ENCODE measurements around the gene SLF2.

Gene SLF2

DNA sequence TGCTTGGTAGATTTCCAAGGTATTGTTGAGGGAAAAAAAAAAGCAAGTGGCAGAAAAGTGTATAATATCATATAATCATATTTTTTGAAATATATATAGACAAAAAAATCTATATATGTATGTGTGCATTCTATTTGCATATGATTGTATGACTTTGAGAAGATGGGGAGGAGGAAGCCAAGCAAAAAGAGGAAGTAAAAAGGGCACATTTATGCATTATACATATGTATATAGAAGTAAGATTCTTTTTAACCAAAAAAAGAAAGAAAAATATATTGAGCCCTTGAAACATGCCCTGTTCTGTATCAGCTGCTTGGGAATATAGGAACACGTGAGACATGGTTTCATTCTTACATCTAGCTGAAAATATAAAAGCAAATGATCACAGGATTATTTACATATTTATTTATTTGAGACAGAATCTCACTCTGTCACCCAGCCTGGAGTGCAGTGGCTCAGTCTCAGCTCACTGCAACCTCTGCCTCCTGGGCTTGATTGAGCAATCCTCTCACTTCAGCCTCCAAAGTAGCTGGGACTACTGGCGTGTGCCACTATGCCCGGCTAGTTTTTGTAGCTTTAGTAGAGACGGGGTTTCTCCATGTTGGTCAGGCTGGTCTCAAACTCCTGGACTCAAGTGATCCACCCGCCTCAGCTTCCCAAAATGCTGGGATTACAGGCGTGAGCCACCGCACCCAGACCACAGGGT lies 18.0 kb upstream of the SLF2 start:
- Histone ChIP-seq H3F3A (ENCODE audit: insufficient read depth, low read length) (no peaks in the 10 kb centered on the region), H3K36me3 (replicated peaks; ENCODE audit: insufficient read depth, low read length) (no peaks in the 10 kb centered on the region), H3K9me3 (replicated peaks; ENCODE audit: insufficient read depth, low read length) (no peaks in the 10 kb centered on the region), H3K9me2 (replicated peaks; ENCODE audit: insufficient read depth, low read length) (no peaks in the 10 kb centered on the region), H4K20me1 (ENCODE audit: insufficient read depth, low read length) (no peaks in the 10 kb centered on the region), H3K79me2 (ENCODE audit: low read length) (no peaks in the 10 kb centered on the region), H3K4me1 (ENCODE audit: low read length) (peaks cover 3% of the 10 kb centered on the region; the same call in 1 of the 2 replicates), H2AFZ (ENCODE audit: low read length) (no peak overlapping the region), H3K27ac (ENCODE audit: low read length) (no peak overlapping the region), H3K4me3 (ENCODE audit: low read length) (no peak overlapping the region), H3K4me2 (ENCODE audit: low read depth, low read length) (no peak overlapping the region), H3K27me3 (replicated peaks; ENCODE audit: insufficient read depth, low read length) (peaks cover 59% of the 10 kb centered on the region), H3K9ac (ENCODE audit: low read length) (no peak overlapping the region)
- no peak for TF ChIP-seq EZH2phosphoT487 (IDR thresholded peaks at IDR 0.05; ENCODE audit: low read length)
- DNase-seq: no peak

DNA sequence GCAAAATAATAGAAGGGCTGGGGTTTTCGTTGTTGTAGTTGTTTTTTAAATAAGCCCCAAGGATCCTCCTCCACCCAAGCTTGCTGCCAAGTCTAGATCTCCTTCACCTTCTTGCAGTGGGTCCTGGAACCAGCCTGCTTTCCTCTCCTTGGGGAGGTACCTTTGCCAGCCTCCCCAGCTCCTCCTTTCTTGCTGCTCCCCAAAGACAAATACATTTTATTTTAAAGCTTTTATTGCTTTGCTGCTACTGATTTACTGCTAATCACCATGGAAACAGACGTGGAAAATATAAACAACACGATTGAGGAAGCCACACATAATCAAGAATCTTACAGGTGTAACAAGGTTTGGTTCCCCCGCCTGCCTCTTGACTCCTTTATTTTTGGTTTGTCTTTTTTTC lies 17.4 kb upstream of the SLF2 start:
- no peaks in the 10 kb centered on the region for H3K9me3 ChIP-seq (replicated peaks; ENCODE audit: insufficient read depth, low read length)
- H3K36me3 ChIP-seq (replicated peaks; ENCODE audit: insufficient read depth, low read length): no peaks in the 10 kb centered on the region
- no peaks in the 10 kb centered on the region for H3F3A ChIP-seq (ENCODE audit: insufficient read depth, low read length)
- no peaks in the 10 kb centered on the region for H3K9me2 ChIP-seq (replicated peaks; ENCODE audit: insufficient read depth, low read length)
- no peak overlapping the region for H3K4me3 ChIP-seq (ENCODE audit: low read length)
- no peaks in the 10 kb centered on the region for H3K79me2 ChIP-seq (ENCODE audit: low read length)
- no peak overlapping the region for H3K9ac ChIP-seq (ENCODE audit: low read length)
- TF ChIP-seq, protein P1, sequence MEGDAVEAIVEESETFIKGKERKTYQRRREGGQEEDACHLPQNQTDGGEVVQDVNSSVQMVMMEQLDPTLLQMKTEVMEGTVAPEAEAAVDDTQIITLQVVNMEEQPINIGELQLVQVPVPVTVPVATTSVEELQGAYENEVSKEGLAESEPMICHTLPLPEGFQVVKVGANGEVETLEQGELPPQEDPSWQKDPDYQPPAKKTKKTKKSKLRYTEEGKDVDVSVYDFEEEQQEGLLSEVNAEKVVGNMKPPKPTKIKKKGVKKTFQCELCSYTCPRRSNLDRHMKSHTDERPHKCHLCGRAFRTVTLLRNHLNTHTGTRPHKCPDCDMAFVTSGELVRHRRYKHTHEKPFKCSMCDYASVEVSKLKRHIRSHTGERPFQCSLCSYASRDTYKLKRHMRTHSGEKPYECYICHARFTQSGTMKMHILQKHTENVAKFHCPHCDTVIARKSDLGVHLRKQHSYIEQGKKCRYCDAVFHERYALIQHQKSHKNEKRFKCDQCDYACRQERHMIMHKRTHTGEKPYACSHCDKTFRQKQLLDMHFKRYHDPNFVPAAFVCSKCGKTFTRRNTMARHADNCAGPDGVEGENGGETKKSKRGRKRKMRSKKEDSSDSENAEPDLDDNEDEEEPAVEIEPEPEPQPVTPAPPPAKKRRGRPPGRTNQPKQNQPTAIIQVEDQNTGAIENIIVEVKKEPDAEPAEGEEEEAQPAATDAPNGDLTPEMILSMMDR (IDR thresholded peaks at IDR 0.05; ENCODE audit: low read length): no peak
- TF ChIP-seq EZH2phosphoT487 (IDR thresholded peaks at IDR 0.05; ENCODE audit: low read length) (no peak), EZH2 (optimal IDR thresholded peaks at IDR 0.05; ENCODE audit: low read depth, low read length) (no peak)
- H3K4me1 ChIP-seq (ENCODE audit: low read length): peaks cover 7% of the 10 kb centered on the region; the same call in 1 of the 2 replicates
- H2AFZ ChIP-seq (ENCODE audit: low read length): no peak overlapping the region
- DNase-seq: no peak
- no peak overlapping the region for H3K4me2 ChIP-seq (ENCODE audit: low read depth, low read length)
- H3K27me3 ChIP-seq (replicated peaks; ENCODE audit: insufficient read depth, low read length): peaks cover 59% of the 10 kb centered on the region
- no peaks in the 10 kb centered on the region for H4K20me1 ChIP-seq (ENCODE audit: insufficient read depth, low read length)
- H3K27ac ChIP-seq (ENCODE audit: low read length): no peak overlapping the region

DNA sequence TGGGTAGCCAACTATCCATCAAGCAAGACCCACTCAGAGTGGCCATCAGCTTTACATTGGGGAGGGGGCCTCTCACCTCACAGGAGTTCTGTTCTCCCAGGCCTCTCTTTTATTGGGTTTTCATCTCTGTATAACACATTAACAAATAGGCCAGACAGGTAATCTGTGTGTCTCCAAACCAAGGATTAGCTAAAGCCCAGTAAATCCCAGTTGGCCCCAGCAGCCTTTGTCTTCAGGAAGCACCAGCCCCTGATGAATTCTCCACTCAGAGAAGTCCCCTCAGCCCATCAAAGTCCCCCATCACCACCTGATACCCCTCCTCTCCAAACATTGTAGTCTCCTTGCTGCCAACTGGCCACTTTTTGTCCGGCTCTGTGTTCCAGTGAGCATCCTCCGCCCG lies 16.9 kb upstream of the SLF2 start:
- no peak overlapping the region for H3K4me3 ChIP-seq (ENCODE audit: low read length)
- H3K4me2 ChIP-seq (ENCODE audit: low read depth, low read length): no peak overlapping the region

More for the DNA sequence above, 16.9 kb upstream of the SLF2 start:
- TF ChIP-seq EZH2phosphoT487 (IDR thresholded peaks at IDR 0.05; ENCODE audit: low read length) (no peak), EZH2 (optimal IDR thresholded peaks at IDR 0.05; ENCODE audit: low read depth, low read length) (no peak)
- TF ChIP-seq, protein P1 (IDR thresholded peaks at IDR 0.05; ENCODE audit: low read length): no peak
- H3F3A ChIP-seq (ENCODE audit: insufficient read depth, low read length): no peaks in the 10 kb centered on the region
- DNase-seq: no peak
- H4K20me1 ChIP-seq (ENCODE audit: insufficient read depth, low read length): no peaks in the 10 kb centered on the region
- H3K4me1 ChIP-seq (ENCODE audit: low read length): peaks cover 7% of the 10 kb centered on the region; the same call in 1 of the 2 replicates
- H3K9ac ChIP-seq (ENCODE audit: low read length): no peak overlapping the region
- H2AFZ ChIP-seq (ENCODE audit: low read length): no peak overlapping the region
- peaks cover 58% of the 10 kb centered on the region for H3K27me3 ChIP-seq (replicated peaks; ENCODE audit: insufficient read depth, low read length)
- H3K9me2 ChIP-seq (replicated peaks; ENCODE audit: insufficient read depth, low read length): no peaks in the 10 kb centered on the region
- no peaks in the 10 kb centered on the region for H3K9me3 ChIP-seq (replicated peaks; ENCODE audit: insufficient read depth, low read length)
- no peaks in the 10 kb centered on the region for H3K36me3 ChIP-seq (replicated peaks; ENCODE audit: insufficient read depth, low read length)
- H3K79me2 ChIP-seq (ENCODE audit: low read length): no peaks in the 10 kb centered on the region
- no peak overlapping the region for H3K27ac ChIP-seq (ENCODE audit: low read length)
